Limb (tissue), 2 donors: ENCODE results near the gene DTNB.
A peak's percentile ranks its signal among the peaks of the same experiment; 100 is the strongest.
"Not testable (repeated sequence)": the region's sequence is repeated elsewhere in the genome, so short reads cannot be mapped to it uniquely, and the experiment has no call there.

ENCODE experiments used
- DNase-seq, 2 donors: peaks; one replicate each; pipeline ENCODE4 v3.0.0-alpha.2; 2016; ENCODE audit errors: extremely low spot score in 2 of 2

Gene DTNB

GRCh38 chr2:25590921-25591505 lies 82.4 kb downstream of the DTNB start:
- no peak for DNase-seq

DNA sequence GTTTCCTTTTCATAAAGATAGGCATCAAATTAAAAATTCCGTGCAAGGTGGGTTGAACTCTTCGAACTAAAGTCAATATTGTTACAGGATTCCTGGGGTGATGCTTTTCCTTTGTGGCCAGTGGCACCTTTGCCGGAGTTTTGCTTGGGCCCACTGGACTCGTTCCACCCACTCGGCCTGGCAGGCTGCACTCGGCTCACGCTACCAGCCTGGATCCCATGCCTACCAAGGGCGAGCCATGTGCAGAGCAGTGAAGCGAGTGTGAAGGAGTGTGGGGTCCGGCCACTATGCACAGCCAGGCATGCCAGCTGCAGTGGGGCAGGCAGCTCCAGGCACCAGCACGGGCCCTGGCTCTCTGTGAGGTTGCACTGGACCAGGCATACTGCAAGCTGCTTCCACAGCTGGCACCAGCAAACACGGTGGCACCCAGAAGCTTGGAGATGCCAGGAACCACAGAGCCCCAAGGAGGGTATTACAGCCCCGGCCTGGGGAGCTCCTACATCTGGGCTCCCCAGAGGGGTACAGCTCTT lies 83.6 kb downstream of the DTNB start:
- no peak for DNase-seq

- no peak for DNase-seq
Observed at GRCh38 chr2:25588576-25588975, 84.8 kb downstream of the DTNB start.

GRCh38 chr2:25587361-25587760 lies 86.0 kb downstream of the DTNB start:
- no peak for DNase-seq

GRCh38 chr2:25586726-25587144 lies 86.6 kb downstream of the DTNB start:
- DNase-seq = no peak

DNA sequence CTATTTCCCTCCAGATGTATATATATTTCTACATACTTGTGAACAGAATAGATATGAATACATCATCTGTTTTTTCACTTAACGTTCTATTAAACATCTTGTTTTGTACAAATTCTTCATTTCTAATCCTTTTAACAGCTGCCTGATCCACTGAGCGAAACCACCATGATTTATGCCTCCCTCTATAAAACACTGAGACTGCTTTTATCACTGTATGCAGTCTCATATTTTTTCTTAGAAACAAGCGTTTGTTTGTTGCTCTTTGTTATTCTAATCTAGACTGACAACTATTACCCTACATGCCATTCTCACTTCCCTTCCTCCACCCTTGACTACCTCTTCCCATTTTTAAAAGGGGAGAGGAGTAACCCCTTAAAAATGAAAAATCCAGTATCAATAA lies 88.2 kb downstream of the DTNB start:
- no peak for DNase-seq

DNA sequence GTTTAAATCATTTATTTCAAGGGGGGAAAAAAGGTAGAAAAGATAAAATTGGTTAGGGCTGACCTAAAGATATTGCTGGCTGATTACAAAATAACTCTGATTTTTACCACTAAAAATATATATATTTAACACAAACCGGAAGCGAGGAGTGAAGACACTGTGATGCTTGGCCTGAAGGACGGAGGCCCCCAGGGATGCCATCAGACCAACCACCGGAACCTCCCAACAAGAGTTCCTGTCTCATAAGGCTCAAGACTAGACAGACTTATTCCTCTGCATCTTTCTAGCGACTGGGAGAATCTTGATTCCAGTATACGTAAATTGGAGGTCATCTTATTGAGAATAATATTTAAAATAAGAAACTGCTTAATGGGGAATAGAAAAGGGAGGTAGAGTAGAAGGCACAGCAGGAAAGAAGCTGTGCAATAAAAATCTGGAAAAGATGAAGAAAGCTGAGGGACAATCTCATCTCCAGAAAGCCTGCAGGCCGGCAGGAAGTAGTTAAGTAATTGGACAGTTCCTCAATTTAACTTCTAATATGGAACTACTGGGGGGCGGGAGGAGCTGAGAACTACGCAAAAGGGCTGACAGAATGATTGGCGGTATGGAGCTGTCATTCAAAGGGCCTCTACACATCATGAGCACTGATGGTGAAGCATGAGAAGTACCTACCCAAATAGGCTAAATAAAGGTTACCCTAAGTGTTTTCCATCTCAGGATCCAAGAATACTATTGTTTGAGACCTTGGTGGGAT lies 91.1 kb downstream of the DTNB start:
- no peak for DNase-seq

- DNase-seq = no peak
Observed at GRCh38 chr2:25576596-25576995, 96.8 kb downstream of the DTNB start.

DNA sequence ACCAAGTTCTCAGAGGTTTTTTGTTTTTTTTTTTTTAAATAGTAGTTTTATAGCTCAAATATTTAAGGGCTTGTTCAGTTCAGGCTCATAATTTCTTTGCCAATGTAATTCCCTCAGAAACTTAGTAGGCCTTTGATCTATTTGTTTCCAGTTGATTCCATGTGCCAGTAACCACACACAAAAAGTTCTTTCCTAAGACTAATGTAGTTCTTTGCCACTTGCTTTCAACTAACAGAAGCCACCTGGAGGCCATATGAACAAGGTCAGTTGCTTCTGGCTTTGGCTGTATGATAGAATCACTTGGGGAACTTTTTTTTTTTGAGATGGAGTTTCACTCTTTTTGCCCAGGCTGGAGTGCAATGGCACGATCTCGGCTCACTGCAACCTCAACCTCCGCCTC lies 100.7 kb downstream of the DTNB start:
- no peak for DNase-seq

DNA sequence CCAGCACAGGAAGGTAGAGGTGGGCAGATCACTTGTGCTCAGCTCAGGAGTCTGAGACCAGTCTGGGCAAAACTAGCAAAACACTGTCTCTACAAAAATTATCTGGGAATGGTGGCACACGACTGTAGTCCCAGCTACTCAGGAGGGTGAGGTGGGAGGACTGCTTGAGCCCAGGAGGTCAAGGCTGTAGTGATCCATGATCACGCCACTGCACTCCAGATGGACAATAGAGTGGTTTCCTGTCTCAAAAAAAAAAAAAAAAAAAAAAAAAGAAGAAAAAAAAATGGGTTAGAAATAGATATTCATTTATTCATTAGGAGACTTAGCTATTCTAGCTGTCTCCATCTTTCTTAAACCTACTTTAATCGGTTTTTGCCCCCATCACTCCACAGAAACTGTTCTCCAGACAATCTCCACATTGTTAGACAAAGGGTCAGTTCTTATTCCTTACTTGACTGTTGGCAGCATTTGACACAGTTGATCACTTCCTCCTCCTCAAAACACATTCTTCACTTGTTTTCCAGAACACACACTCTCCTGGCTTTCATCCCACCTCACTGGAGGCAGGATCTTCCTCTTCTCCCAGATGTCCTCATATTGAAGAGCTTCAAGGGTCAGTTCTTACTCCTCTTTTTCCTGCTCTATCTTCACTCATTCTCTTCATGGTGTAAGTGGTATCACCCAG lies 103.1 kb downstream of the DTNB start:
- DNase-seq = no peak

DNA sequence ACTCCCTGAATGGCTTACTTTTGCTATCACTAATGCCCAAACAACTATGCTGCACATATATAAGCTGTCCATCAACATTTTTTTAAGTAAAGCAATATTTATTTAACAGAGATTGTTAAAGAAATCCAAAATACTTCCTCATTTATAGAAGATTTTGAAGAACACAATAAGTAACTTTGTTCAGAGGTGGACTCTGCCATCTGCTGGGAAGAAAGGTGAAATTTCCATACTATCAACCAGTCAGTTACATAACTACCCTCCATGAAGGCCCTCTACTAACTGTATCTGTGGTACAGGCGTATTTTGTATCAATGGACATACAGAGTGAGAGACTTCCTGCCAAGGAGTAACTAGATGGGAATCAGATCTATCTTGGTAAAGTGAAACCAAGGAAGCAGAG lies 106.0 kb downstream of the DTNB start:
- DNase-seq = peak in 1 of 2 donors; percentile 35

GRCh38 chr2:25566694-25567093 lies 106.7 kb downstream of the DTNB start:
- DNase-seq = no peak

GRCh38 chr2:25566094-25566493 lies 107.3 kb downstream of the DTNB start:
- DNase-seq = no peak

DNA sequence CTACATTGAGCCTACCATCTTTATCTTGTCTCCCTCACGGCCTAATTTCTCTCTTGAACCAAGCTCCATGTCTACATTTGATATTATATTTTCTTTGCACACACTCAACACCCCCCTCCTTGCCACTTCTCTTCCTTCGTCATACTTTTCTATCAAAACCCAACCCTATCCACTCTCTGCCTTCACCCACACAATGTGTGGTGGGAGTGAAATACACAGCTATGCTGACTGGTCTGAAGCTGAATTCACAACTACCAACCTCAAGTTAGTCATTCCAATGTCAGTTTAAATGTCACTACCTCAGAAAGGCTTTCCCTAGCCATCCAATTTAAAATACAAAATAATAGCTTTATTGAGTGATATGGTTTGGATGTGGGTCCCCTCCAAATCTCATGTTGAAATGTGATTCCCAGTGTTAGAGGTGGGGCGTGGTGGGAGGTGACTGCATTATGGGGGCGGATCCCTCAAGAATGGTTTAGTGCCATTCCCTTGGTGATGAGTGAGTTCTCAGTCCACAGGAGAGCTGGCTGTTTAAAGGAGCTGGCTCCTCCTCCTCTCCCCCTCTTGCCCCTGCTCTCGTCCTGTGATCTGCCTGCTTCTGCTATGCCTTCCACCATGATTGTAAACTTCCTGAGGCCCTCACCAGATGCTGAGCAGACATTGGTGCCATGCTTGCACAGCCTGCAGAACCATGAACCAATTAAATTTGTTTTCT lies 112.1 kb downstream of the DTNB start:
- DNase-seq = no peak

- no peak for DNase-seq
Observed at GRCh38 chr2:25559148-25559547, 114.2 kb downstream of the DTNB start.

- peak in 1 of 2 donors; percentile 42 for DNase-seq
Observed at GRCh38 chr2:25558262-25558661, 115.1 kb downstream of the DTNB start.

GRCh38 chr2:25557179-25558036 lies 116.0 kb downstream of the DTNB start:
- no peak for DNase-seq

- DNase-seq = no peak
Observed at GRCh38 chr2:25552318-25552717, 121.1 kb downstream of the DTNB start.

GRCh38 chr2:25551316-25551715 lies 122.1 kb downstream of the DTNB start:
- no peak for DNase-seq

DNA sequence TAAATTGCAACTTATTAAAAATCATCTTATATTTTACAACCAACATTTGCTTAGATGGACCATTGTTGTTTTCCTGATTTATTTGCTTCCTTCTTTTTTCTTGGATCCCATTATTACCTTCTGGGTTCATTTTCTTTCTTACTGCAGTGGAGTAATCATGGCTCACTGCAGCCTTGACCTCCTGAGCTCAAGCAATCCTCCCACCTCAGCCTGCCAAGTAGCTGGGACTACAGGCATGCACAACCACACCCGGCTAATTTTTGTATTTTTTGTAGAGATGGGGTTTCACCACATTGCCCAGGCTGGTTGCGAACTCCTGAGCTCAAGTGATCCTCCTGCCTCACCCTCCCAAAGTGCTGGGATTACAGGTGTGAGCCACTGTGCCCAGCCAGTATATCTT lies 123.8 kb downstream of the DTNB start:
- DNase-seq = not testable (repeated sequence)

DNA sequence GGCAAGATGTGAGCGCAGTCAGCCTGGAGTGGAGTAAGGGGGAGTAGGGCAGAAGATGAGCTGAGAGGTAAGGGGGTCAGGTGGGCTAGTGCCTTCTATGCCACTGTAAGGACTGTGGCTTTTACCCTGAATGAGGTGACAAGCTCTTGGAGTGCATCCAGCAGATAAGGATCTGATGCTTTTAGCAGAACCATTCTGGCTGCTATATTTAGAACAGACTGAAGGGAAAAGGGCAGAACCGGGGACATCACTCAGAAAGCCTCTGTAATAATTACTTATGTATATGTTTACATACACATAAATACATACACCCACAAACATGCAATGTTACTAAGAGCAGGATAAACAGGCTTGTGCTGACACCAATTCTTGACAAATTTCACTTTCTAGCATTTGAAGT lies 124.8 kb downstream of the DTNB start:
- DNase-seq = no peak
